HG03196 (cell line): ENCODE results near the gene C9orf43.
"Not testable (repeated sequence)": the region's sequence is repeated elsewhere in the genome, so short reads cannot be mapped to it uniquely, and the experiment has no call there.

Source experiments
- ATAC-seq: cut with Tn5 transposase; IDR thresholded peaks from one replicate; pipeline ENCODE4 v1.9.1; 2021; ENCODE audit not compliant: unreplicated experiment

The C9orf43 gene, protein sequence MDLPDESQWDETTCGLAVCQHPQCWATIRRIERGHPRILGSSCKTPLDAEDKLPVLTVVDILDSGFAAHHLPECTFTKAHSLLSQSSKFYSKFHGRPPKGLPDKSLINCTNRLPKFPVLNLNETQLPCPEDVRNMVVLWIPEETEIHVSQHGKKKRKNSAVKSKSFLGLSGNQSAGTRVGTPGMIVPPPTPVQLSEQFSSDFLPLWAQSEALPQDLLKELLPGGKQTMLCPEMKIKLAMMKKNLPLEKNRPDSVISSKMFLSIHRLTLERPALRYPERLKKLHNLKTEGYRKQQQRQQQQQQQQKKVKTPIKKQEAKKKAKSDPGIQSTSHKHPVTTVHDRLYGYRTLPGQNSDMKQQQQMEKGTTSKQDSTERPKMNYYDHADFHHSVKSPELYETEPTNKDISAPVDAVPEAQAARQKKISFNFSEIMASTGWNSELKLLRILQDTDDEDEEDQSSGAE

DNA sequence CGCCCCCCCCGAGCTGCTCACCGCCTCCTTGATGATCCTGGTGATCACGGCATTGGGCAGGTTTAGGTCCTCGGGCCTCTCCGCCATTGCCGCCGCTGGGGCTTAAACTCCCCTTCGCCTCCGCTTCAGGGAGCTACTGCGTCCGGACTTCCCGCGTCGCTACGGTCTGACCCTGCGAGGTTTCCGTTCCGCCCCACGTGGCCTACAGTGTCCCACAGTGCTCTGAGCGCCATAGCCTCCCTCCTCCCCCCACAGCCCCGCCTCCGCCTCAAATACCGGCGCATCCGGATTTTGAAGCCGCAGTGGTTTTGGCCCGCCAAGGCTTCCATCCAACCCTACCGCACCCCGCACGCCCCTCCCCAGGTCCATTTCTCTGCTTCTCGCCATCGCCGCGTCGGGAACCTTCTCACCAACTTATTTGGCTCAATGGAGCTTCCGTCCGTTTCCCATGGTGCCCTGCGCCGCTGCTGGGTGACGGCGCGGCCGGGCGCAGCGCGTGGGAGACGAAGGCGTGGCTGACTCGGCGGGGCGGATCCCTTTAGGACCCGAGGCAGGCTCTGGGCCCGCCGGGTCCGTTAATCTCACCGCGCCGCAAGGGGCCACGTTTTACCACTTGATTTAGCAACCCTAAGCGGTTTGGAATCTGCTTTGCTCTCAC, at the start of gene C9orf43, which contains the start of gene POLE3:
Gene C9orf43, plus strand, starts transcription at position 541 of the 658 bp plus-strand sequence. CDS start 2,747 bp downstream, outside the sequence.
Gene POLE3, minus strand, starts transcription at position 469 of the 658 bp plus-strand sequence. Its CDS starts 382 bp downstream, at position 87.
- peak; percentile 92 for ATAC-seq

DNA sequence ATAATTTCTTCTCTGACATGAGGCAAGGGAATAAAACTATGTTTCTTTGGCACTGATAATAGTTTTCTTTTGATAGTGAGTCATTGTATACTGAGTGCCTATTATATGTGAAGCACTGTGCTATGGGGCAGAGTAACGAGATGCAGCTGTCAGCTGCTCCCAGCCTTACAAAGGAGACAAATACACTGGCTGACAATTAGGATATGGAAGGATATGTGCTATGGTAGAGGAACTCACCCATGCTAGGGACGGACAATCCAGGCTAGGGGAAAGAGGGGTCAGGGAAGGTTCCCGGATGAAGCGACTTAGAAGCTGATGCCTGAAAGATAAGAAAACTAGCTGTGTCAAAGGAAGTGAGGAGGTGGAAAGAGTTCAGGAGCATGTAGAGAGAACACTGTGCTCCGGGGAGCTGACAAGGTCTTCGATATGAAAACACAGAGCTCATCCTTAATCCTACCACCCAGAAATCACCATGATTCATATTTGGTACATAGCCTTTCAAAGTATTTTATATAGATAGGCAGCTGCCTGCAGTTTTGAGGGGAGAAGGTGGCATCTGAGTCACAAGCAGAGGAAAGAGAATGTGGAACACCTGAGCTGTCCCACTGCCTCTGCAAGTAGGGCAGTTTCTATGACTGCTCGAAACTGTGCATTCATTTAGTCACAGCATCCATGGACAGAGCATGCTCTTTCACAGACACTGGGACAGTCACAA, 49.1 kb upstream of the C9orf43 start:
- no peak for ATAC-seq

DNA sequence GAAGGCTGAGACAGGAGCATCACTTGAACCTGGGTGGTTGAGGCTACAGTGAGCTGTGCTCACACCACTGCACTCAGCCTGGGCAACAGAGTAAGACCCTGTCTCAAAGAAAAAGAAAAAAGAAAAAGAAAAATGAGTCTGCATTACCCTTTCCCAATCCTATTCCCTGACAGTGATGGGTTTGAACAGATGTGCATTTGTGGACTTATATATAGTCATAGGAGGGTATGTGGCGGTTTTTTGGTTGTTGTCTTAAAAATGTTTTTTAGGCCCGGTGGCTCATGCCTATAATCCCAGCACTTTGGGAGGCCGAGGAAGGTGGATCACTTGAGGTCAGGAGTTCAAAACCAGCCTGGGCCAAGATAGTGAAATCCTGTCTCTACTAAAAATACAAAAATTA, 47.2 kb upstream of the C9orf43 start:
- no peak for ATAC-seq

DNA sequence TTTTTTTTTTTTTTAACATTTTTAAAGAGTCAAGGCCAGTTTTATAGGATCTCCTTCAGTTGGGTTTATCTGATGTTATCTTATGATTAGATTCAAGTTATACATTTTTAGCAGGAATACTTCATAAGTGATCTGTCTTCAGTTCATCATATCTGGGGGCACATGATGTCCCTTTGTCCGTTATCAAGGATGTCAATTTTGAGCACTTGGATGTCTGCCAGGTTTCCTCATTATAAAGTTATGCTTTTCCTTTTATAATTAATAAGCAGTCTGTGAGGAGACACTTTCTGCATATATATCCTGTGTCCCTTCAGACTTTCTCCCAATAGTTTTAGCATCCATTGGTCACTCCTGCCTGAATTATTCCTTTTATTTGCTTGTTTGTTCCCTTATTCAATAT, 45.6 kb upstream of the C9orf43 start:
- ATAC-seq, result no peak

DNA sequence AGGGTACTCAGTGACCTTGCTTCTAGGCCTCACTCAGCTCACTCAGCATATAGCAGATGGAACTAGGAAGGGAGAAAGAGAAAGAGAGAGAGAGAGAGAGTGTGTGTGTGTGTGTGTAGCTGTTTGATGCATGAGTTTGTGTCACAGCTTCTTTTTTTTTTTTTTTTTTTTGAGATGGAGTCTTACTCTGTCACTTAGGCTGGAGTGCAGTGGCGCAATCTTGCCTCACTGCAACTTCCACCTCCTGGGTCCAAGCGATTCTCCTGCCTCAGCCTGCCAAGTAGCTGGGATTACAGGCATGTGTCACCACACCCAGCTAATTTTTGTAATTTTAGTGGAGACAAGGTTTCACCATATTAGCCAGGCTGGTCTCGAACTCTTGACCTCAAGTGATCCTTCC, 44.9 kb upstream of the C9orf43 start:
- not testable (repeated sequence) for ATAC-seq

DNA sequence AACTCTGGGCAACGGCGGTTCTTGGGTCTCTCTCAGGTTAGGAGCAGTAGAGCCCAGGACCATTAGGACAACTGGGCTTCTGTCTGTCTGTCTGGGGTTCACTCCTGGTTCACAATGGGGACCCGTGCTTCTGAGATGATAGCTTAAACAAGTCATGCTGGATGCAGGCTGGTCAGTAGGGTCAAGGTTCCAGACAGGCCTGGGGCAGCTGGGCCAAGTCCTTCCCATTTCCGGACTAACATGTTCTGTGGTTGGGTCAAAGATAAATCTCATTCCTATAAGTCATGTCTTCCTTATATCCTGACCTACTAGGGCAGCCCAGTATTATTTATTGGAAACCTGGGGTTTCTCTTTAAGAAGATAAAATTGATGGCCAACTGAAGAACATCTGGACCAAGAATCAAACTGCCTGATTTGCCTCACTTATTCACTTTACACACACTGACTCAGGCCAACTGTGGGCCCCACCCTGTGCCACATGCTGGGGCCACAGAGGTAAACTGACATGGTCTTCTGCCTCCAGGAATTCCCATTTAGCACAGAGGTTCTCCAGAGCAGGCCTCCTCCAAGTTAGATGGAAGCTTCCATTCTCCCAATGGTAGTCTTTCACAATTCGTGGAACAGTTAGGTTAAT, 42.1 kb upstream of the C9orf43 start:
- no peak for ATAC-seq

DNA sequence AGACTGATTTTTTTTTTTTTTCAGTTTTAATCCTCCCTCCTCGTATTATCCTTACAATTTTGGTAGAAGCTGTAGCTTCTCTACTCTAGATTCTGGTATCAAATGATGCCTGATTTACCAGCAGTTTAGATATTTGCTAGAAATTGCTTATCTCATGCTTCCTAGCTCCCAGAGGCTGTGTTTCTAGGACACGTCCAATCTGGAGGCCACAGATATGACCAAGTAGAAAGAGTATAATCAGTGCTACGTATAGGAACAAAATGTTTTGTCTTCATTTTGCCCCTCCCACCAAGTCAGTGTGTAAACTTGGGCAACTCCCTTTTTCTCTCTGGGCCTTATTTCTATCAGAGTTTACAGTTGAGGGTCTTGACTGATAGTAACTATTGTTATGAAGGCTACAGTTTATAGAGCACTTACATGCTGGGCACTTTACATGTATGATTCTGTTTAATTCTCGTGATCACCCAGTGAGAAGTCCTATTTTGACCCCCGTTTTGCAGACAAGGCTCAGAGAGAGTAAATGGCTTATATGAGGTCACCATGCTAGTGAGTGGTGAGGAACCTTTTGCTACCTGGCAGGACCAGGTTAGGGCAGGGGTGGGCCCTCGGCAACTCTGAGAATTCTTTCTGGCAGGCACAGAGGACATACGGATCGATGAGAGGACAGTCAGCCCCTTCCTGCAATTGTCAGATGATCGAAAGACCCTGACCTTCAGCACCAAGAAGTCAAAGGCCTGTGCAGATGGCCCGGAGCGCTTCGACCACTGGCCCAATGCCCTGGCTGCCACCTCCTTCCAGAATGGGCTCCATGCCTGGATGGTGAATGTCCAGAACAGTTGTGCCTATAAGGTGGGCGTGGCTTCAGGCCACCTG, 41.3 kb upstream of the C9orf43 start:
- ATAC-seq, result no peak

DNA sequence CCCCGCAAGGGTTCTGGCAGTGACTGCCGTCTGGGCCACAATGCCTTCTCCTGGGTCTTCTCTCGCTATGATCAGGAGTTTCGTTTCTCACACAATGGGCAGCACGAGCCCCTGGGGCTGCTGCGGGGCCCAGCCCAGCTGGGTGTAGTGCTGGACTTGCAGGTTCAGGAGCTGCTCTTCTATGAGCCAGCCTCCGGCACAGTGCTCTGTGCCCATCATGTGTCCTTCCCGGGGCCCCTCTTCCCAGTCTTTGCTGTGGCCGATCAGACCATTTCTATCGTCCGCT, 40.7 kb upstream of the C9orf43 start:
- no peak for ATAC-seq

DNA sequence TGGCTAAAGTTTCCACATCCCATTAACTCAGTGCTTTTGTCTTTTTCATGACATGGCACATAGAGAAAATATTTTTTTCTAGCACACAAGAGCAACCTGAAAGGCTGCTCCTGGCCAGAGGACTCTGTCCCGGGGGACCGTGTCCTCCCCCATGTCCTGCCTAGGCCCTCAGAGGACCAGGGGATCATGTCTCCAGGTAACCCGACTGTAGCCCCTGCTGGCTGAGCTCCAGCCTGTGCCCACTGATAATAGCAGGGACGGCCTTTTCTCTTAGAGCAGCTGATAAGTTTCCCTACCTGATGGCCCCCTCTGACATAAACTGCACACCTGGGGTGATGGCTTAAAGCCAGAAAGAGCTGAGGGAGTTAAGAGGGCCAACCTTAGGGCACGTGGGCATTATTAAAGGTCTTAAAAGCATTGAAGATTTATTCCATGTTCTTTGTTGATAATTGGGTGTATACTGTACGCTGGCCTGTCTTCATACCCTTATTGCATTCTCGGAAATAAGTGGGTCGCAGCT, 39.7 kb upstream of the C9orf43 start:
- no peak for ATAC-seq

DNA sequence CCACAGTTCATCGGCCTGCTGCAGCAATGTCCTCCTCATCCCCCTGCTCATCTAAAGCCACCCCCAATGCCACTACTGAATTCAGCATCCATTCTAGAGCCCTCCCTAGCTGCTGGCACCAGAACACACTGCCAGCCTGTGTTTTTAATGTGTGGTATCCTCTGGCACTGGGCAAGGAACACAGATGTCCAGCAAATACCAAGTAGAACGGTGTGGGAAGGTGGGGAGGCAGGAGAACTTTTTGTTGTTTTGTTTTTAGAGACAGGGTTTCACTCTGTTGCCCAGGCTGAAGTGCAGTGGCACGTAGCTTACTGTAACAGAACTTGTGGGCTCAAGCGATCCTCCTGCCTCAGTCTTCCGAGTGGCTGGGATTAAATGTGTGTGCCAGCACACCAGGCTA, 38.5 kb upstream of the C9orf43 start:
- no peak for ATAC-seq

DNA sequence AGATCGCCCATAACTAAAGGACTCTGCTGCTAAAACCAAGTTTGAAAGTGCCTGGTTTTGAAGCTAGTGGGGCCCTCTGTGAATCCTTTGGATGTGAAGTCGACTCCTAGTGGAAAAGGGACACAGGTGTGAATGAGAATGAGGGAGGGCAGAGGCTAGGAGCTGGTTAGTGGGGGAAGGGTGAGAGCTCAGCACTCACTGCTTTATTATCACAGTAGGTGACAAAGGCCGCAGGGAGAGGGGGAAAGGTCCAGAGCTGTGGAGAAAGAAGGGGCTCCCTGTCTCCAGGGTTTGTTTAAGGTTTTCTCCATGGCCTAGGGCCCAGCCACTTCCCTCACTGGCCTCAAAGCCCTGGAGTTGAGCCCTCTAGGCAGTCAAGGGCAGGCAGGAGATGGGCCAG, 37.3 kb upstream of the C9orf43 start:
- no peak for ATAC-seq

DNA sequence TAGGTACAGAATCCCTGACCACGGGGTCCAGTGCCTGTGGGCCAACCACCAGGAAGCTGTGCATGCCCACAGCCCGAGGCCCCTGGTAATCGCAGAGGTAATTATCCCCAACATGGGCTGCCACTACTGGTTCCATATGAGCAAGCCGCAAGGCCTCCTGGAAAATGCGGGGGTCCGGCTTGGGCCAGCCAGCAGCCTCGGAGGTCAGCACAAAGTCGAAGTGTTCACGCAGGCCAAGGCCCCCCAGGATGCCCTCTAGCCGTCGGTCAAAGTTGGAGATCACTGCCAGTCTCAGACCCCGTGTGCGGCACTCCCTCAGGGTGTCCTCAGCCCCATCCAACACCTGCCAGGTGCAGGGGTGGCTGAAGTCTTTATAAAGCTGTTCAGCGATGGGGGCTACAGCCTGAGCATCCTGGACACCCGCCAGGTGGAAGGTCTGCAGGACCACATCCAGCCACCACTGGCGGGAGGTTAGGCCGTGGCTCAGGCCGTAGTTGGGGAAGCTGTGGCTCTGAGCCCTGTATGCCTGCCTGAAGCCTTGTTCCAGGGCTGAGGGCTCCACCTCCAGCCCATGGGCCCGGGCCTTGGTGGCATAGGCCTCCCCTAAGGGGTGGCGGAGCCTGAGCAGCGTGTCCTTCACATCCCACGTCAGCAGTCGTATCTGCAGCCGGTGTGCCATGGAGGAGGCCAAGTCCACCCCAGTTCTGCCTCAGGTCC, 36.7 kb upstream of the C9orf43 start:
- ATAC-seq, result no peak

DNA sequence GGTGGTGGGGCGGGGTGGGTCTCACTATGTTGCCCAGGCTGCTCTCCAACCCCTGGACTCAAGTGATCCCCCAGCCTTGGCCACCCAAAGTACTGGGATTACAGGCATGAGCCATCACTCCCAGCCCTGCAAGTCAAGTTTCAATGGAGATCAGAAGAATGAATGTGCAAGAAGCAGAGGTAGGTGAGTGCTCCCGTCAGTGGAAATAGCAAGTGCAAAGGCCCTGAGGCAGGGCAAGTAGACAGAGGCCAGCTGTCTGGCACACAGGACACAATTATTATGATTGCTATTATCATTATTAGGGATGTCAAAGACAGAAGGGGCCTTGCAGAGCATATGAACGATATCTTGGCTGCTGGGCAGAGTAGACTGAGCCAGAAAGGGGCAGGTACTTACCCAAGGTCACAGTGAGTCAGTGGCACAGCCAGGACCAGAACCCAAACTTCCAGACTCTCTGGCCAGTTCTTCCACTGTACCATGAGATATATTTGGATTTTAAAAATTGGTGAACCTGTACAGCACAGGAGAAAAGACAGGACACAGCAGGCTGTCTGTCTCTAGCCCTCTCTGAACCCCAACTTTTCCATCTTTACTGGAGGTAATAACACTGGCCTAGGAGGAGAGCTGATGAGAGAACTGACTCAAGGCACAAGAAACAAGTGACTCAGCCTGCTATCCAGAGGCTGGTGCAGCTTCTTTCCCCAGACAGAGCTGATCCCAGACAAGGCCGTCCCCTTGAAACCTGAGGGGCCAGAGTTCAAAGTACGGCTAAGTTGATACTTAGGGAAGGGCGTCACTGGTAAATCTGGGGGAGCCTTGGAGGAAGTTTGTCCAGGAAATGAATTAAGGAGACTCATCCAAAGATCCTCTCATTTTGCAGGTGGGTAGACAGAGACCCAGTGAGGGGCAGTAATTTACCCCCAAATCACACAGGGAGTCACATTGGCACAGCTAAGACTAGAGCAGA, 35.2 kb upstream of the C9orf43 start:
- no peak for ATAC-seq

DNA sequence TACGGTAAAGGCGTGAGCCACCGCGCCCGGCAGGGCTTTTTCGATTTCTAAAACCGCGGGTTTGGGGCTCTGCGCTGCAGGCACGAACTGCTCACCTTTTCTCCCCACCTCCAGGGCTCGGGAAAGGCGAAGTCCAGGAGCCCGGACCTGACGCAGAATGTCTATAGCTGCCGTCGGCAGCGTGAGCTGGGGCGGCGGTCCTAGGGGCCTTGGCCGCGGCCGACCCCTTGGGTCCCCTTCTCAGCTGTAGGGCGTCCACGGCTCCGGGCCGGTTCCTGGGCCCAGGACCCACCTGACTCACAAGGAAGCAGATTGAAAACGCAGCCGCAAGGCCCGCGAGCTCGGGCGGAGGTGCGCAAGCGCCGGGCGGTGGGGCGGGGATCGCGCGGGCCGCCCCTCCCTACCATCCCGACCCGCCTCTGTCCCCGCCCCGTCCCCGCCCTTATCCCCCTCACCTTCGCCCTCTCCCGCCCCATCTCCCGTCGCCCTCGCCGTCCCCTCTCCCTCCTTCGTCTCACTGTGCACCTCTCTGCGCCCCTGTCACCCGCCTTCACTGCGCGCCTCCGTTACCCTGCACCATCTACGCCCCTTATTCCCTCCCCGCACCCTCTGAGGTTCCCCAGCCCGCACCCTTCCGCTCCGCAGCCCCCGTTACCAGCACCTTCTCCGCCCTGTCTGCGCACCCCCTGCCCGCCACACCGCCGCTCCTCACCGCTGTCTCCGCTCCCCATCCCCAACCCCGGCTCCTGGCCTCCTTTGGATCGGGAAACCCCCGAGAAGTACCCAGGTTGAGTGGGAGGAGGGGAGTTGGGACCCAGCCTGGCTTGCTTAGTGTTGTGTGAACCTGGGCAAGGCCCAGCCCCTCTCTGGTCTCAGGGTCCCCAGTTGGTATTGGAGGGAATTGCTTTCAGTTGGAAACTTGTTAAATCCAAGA, 33.6 kb upstream of the C9orf43 start, which contains the start of gene HDHD3:
Gene HDHD3, minus strand, starts transcription at position 353 of the 934 bp plus-strand sequence. CDS start 2,632 bp downstream, outside the sequence.
- peak; percentile 77 for ATAC-seq

DNA sequence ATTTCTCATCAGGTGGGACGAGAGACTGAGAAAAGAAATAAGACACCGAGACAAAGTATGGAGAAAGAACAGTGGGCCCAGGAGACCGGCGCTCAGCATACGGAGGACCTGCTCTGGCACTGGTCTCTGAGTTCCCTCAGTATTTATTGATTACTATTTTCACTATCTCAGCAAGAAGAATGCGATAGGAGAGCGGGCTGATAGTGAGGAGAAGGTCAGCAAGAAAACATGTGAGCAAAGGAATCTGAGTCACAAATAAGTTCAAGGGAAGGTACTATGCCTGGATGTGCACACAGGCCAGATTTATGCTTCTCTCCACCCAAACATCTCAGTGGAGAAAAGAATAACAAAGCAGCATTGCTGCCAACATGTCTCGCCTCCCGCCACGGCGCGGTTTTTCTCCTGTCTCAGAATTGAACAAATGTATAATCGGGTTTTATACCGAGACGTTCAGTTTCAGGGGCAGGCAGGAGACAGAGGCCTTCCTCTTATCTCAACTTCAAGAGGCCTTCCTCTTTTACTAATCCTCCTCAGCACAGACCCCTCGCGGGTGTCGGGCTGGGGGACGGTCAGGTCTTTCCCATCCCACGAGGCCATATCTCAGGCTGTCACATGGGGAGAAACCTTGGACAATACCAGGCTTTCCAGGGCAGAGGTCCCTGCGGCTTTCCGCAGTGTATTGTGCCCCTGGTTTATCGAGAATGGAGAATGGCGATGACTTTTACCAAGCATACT, 31.3 kb upstream of the C9orf43 start:
- ATAC-seq, result not testable (repeated sequence)

DNA sequence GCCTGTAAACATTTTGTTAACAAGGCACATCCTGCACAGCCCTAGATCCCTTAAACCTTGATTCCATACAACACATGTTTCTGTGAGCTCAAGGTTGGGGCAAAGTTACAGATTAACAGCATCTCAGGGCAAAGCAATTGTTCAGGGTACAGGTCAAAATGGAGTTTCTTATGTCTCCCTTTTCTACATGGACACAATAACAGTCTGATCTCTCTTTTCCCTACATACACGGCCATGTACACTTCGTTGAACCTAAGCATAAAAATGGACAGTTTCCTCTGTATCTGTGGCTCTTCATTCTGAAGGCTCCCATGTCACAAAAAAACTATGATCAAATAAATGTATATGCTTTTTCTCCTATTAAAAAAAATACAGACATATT, 30.7 kb upstream of the C9orf43 start:
- not testable (repeated sequence) for ATAC-seq
